HPDE6-E6E7 (cell line): Measurements from ENCODE around the gene SDK1.
"Not testable (repeated sequence)": the region's sequence is repeated elsewhere in the genome, so short reads cannot be mapped to it uniquely, and the experiment has no call there.

Source experiments
- DNase-seq: peaks from one replicate; pipeline ENCODE4 v3.0.0; 2011; ENCODE audit warnings: missing footprints; ENCODE audit errors: extremely low spot score

SDK1 gene

DNA sequence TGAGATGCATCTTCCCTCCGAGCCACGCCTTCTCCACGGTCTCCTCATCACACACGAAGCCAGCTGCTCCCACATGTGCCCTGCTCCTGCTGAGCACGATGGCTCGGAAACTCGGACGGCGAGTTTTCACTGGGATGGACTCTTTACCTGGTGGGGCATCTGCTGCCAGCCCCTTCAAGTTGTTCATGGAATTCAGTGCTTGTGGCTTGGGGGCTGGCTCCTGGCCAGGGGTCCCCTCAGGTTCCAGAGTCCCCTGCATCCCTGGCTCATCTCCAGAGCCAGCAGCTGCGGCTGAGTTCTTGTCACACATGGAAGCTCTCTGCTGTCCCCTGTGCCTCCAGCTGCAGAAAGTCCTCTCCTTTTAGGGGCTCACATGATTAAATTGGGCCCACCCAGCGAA, 654.0 kb downstream of the SDK1 start:
- no peak for DNase-seq

DNA sequence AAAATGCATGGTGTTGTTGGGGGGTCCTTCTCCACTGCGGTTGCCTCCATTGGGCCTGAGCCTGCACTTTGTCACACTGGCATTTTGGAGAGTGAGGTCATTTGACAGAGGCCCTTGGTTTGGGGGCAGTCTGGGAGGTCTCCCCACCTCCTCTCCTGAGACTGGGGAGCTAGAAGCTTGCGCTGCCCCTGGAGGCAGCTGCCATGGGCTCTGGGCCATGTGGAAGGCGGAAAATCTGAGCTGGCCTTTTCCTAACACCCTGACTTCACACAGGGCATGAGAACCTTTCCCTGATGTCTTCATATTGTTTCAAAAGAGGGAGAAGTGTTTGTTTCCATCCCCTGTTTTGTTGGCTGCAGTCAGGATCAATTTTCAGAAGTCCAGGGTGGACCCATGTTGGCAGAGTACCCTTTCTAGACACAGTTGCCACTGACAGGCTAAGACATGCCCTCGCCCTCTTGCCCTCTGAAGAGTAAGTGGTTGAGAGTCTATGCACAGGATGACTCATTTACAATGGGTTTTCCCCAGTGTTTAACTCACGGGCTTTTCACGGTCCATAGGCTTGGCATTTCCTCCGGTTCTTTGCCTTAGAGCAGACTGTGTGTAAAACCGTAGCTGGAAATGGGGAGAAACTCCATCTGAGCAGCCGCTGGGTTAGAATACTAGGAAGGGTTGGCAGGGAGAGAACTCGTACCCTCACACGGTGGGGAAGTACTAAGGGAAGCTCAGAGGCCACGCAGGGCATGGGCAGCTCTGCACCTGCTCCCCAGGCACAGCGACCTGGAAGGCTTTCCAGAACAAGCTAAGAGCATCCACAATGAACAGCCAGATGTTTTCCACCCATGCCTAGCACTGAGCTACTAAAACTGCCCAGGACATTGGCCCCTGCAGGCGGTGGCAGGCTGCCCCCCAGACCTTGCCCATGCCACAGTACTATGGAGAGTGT, 655.0 kb downstream of the SDK1 start:
- no peak for DNase-seq

DNA sequence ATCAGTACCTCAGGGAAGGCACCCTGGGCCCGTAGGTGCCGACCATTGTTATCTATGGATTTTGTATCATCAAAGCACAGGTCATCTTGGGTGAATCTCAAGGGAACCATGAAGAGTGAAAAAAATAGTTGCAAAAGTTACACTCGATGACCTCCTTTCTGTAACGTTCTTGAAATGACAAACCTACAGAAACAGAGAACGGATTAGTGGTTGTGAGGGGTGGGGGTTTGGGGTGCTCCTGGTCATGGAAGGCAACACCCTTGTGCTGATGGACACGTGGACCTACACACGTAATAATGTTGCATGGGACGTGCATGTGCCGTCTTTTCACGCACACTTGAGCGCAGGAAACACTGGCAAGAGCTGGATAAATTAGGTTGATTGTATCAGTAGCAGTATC, 655.9 kb downstream of the SDK1 start:
- no peak for DNase-seq

DNA sequence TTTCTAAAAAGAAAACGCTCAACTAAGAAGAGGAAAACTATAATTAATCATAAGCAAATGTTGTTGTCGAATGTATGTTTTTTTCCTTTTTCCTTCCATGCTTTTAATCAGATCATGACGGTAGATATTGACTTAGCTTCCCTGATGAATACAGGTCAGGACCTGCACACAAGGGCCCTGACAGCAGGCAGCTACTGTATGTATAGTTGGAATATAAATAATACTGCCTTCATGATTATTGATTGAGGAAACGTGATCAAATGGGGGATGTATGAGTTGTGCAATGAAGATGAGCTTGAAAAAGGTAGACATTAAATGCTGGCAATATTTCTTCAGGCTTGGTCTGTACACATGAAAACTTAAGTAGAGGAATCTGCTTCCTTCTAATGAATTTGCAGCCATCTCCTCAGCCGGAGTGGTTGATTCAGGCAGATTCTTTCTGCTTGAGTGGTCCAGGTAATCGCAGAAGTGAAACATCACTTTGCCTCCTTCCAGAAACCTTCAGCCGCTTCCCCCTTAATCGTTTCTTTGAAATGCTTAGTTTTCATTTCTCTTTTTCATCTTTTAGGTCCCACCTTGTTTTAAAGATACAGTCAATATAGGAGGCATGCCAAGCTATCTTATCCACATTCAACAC, 656.5 kb downstream of the SDK1 start:
- DNase-seq = no peak

DNA sequence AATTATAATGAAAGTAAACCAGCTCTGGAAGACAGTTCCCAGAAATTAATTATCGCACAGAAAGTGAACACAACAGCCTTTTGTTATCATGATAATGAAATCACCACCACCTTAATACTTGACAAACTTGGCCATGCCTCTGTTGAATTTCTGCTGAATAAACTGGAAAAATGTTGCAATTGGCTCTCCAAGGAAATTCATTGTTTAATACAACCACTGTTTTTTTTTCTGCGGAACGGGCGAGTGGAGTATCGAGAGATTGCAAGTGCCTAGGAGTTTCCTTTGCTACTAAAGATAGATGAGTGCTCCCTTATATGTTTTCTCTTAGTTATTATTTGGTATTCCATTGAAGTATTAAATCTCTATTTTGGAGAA, 657.0 kb downstream of the SDK1 start:
- DNase-seq = no peak

DNA sequence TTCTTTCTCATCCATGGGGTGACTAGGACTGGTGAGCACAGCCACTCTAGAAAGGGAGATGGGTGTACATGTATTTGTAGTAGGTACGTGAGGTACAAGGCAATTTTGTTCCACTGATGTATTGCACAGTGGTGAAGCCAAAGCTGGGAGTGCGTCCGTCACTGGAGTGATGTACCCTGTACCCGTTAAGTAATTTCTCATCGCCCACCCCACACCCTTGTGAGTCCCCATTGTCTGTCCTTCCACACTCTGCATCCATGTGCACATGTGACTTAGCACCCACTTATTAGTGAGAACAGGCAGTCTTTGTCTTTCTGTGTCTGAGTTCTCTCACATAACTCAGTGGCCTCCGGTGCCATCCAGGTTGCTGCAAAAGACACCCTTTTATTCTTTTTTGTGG, 658.3 kb downstream of the SDK1 start:
- DNase-seq = no peak

DNA sequence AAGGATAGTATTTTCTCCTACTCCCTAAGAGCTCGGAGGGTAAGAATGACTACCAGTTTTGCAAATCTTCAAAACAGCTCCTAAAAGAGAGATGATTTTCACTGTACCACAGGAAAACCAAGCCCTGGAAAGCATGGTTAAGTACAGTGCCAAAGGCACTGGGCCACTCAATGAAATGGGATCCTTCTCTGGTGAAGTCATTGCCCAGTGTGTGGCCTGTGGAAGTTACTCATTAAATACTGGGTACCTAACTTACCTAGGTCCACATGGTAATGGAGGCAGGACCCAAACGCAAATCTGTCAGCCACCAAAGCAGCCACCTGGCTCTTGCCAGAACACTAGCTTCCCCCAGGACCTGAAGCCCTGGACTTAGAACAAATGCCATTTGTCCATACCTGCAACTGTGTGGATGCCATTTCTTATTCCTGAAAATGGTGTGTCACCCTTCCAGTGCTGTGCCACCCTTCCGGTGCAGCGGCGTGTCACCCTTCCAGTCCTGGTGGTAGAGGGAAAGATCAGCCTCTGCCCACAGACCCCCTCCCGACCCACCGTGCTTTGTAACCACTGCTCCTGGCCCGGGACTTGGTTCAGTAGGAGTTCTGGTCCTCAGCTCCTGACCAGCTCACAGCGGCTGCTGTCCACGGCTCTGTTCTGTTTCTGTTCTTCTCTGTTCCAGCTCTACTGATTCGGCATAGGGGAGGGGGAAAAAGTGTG, 659.2 kb downstream of the SDK1 start:
- DNase-seq = no peak

DNA sequence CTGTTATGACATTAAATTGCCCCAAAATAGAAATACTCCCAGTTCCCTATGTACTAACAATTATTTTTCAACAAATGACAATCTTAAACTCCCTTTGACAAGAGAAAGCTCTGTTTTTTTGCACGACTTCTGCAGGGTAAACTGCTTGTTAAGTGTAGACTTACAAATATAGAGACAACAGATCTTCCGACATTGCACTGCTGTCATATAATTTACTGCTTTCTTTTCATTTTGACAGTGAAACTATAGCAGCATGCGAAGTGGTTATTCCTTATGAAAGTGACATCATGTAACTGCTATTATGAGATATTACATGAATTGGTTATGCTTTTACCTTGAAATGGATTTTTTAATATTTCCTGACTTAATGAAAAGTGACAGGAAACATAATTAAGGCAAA, 659.9 kb downstream of the SDK1 start:
- no peak for DNase-seq

DNA sequence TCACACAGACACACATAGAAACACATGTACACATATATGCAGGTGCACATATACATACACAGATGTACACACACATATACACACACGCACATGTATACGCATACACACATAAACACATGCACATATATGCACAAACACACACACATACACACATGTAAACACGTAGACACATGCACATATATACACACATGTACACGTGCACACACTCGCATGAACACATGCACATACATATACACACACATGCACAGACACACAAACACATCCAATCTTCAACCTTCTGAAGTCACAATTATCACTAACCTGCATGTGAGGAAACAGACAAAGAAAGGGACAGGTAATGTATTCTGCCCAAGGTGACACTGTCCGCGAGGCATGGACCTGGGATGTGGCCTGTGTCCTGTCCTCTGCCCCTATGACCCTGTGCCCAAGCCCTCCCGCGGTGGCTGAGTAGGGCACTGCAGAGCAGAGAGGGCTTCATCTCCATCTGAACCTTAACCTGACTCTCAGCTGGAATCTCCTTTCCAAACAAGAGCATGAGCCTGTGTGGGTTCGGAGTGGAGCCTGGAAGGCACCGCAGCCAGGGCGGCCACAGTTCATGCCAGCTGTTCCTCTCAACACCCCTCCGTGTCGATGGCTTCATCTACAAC, 660.9 kb downstream of the SDK1 start:
- DNase-seq = no peak

DNA sequence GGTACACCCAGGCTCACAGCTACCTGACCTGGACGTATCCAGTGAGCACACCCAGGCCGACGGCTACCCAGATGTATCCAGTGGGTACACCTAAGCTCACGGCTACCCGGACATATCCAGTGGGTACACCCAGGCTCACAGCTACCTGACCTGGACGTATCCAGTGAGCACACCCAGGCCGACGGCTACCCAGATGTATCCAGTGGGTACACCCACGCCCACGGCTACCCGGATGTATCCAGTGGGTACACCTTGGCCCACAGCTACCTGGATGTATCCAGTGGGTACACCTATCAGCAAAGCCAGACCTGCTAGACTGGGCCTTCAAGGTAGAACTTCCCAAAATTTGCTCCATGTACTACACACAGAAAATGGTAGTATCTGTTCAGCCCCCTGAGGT, 662.7 kb downstream of the SDK1 start:
- not testable (repeated sequence) for DNase-seq

DNA sequence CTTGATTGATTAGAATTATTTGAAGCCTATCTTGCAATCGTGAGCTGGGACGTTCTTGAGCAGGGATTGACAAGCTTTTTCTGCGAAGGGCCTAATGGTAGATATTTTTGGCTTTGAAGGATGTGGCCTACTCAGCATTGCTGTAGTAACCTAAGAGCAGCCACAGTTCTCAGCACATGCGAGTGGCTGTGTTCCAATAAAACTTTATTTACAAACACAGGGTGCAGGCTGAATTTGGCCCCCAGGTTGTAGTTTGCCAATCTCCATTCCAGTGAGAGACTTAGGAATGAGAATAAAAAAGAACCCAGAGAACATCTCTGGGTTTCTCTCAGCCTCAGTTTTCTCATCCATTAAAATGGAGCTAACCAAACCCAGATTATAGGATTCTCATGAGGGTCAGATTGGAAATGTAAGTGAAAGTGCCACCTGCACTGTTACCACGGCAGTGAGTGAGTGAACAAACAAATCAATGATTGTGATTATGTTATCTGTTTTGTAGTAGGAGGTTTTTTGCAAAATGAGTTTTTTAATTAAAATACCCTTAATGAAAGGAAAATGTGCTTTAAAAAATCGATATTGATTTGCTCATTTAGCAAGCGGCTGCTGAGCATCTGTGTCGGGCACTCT, 664.0 kb downstream of the SDK1 start:
- no peak for DNase-seq

DNA sequence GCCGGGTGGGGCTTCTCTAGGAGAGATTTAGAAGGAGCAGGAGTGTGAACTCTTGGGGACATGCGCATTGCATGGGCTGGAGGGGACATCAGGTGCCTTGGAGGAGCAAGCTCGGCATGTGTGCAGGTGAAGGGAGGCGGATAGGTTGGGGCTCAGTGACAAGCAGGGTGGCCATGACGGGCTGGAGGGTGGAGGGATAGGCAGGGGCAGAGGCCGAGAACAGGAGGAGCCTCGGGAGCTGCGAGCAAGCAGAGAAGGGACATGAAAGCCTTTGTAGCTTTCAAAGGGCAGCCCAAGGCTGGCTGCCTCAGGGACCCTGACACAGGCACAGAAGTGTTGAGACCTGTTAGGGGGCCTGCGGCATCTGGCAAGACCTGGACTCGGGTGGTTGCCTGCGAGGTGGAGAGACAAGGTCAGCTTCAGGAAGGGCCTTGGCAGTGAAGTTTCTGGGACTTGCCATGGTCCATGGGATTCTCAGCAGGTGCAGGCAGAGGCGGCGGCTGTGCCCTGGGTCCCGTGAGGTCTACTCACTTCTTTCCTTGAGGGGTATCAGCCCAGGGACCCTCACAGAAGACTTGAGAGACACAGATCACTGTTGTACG, 664.8 kb downstream of the SDK1 start:
- DNase-seq = no peak

DNA sequence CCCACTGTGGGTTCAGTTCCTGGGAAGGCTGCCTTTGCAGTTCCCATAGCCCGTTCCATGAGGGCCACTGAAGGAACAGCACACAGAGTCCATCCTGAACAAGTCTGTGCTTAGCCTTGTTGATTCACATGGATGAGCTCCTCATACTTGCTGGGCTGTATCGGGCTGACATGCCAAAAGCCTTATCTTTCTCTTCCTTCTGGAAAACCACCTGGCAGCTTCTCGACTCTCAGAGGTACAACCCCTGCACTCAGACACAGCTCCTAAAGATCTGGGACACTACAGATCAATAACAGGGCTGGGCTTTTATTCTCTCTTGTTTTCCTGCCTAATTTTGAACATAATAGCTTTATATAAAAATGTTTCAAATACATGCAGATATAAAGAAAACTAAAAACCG, 667.2 kb downstream of the SDK1 start:
- DNase-seq = no peak

DNA sequence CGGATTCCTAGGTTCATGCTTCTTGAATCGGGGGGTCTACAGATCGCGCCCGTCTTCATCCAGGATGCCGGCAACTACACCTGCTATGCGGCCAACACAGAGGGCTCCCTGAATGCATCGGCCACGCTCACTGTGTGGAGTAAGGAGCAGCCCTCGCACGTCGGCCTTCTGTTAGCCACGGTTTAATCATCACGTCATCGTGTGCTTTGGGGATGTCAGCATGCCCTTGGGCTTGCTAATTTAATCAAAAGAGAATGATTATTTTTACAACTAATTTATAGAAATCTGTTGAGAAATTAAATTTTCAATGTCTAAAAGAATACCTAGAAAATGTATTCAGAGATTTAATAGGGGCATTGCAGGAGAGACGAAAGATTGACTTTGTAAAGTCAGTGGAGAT, 668.2 kb downstream of the SDK1 start:
- DNase-seq = no peak

DNA sequence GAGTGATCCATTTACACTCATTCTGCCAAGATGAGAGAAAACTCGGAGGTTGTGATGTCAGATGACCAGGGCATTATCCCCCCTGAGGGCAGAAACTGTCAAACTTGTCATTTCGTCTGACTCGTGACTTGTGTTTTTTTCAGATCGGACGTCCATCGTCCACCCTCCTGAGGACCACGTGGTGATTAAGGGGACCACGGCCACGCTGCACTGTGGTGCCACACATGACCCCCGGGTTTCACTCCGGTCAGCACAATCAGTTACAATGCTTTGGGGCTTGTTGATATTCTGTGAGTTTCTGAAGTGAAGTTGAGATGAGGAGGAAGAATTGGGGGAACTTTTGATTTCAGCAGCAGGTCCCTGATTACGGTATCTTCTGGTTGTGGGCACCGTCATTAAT, 670.3 kb downstream of the SDK1 start:
- no peak for DNase-seq

DNA sequence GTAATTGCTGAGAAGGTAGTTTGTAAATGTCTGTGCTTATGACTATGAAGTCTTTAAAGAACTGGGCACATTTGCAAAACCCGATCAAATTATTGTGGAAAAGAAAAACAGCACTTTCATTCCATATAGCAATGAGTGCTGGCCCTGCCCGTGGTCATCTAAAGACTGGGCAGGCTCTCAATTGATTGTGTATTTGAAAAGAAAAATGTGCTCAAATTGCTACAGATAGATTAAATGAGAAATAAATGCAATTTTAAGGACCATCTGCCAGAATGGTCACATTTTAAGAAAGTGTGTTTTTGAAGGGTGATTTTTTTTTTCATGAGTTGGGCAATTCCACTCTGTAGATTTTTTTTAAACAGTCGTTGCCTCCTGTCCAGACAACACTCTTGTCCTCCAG, 672.2 kb downstream of the SDK1 start:
- no peak for DNase-seq

DNA sequence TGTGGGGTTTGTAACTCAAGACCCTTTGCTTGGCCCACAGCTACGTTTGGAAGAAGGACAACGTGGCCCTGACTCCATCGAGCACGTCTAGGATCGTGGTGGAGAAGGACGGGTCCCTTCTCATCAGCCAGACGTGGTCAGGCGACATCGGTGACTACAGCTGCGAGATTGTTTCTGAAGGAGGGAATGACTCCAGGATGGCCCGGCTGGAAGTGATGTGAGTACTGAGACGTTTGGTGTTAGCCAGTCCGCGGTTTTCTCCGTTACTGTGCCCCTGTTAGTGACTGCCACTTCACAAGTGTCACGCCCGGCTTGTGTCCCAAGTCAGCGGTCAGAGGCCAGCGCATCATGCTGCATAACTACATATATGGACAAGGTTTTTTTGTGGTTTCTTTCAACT, 673.3 kb downstream of the SDK1 start:
- no peak for DNase-seq

DNA sequence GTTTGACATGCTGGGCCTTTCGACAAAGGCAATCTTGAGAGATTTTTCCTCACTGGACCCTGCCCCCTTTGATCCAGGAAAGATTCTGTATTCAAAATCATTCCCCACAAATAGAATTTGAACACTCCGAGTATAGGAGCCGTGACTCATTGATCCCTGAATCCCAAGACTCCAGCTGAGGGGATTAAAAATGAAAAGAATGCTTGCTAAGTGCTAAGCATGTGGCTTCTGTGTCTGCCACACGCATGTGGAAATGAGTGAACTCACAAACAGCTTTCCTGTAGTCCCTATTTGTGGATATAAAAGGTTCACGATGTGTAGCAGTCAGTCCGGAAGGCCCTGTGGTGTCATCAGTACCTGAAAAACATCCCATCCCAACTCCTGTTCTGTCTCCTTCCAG, 674.3 kb downstream of the SDK1 start:
- no peak for DNase-seq

DNA sequence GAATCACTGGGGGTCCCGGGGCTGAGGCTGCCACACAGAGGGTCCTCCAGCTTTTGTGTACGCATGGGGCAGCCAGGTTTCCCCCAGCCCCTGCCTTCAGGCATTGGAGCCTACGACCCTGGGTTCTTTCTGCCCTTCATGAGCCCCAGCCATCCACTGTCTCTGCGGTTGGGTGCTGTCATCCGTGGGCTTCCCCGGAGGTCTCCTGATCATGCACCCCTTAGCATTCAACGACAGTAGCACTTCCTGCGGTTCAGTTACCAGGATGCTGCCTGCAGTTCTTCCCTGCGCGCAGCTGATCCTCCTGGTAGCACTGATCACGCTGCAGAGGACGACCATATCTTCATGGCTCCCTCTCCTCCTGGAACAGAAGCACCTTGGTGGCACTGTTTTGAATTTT, 676.3 kb downstream of the SDK1 start:
- DNase-seq = no peak

DNA sequence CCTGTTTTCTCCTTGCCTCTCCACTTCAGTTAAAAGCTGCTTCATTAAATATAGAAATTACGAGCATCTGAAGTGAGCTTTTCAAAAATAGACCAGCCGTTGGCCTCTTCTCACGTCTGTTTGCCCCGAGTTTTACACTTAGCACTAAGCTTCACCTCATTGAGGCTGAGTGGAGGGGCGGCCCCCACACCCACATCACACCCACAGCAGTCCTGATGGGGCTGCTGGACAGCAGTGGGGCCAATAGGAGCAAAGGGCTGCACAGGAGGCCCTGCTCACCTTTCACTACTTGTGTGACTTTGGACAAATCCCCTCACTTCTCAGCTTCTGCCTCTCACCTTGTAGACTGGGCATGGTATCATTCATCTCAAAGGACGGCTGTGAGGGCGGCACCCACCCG, 677.8 kb downstream of the SDK1 start:
- DNase-seq = no peak

DNA sequence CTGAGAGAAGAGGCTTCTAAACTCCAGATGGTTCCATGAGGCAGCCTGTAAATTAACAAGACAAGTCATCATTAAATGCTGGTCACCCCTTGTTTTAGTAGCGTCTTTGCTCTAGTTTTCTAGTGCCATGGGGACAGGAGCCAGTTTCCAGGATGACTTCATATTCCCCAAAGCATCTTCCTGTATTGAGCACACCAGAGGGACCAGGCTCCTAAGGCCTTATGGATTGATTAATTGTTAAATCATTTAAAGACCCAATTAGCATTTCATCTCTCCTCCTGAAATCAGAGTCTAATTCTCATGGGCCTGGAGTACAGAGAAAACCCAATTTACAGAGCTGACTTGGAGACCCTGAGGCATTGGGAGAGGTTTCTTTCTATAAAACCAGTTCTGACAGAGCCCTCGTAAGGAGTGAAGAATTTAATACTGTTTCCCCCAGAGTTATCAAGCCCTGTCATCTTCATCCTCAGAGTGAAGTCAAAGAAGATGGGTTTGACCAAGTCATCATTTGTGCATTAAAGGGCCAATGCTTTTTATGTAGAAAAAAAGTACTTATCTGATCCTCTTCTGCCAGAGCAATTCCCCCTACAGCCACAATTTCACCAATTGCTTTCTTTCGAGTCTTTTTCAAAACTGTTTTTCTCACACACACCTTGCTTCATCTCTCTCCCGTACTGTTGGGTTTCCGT, 678.7 kb downstream of the SDK1 start:
- no peak for DNase-seq
